ENCODE results near the gene BAG1.

DNA sequence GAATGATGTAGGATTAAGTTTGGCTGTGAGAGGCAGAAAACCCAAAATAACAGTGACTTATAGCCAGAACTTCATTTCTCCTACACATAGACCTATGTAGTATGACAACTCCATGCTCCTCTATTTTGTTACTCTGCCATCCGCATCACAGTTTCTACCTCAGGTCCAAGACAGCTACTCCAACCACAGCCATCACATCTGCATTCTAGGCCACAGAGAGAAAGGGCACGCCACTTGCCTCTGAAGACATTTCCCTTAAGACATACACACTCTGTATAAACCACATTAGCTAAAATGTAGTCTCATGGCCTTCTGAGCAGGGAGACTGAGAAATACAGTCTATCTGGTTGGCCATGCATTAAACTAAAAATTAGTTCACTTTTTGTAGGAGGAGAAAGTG lies 14.5 kb downstream of the BAG1 start:
- TF ChIP-seq, protein P1, sequence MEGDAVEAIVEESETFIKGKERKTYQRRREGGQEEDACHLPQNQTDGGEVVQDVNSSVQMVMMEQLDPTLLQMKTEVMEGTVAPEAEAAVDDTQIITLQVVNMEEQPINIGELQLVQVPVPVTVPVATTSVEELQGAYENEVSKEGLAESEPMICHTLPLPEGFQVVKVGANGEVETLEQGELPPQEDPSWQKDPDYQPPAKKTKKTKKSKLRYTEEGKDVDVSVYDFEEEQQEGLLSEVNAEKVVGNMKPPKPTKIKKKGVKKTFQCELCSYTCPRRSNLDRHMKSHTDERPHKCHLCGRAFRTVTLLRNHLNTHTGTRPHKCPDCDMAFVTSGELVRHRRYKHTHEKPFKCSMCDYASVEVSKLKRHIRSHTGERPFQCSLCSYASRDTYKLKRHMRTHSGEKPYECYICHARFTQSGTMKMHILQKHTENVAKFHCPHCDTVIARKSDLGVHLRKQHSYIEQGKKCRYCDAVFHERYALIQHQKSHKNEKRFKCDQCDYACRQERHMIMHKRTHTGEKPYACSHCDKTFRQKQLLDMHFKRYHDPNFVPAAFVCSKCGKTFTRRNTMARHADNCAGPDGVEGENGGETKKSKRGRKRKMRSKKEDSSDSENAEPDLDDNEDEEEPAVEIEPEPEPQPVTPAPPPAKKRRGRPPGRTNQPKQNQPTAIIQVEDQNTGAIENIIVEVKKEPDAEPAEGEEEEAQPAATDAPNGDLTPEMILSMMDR (conservative IDR thresholded peaks at IDR 0.05; ENCODE audit: low read depth, low read length) = no peak
- TF ChIP-seq EZH2 (IDR thresholded peaks at IDR 0.05; ENCODE audit: low read length, unreplicated experiment) = no peak
